Colon (tissue), 2 donors: Measurements from ENCODE around the gene SGK1.
"Not testable (repeated sequence)": the region's sequence is repeated elsewhere in the genome, so short reads cannot be mapped to it uniquely, and the experiment has no call there.

Source experiments
- FAIRE-seq: peaks from 2 replicates; lab custom pipeline; 2012; peaks lifted over from hg19 to GRCh38; lab: Jason Lieb, UNC
- donor health status: control.
- donor health status: control.

The SGK1 gene

GRCh38 chr6:134217798-134218140, 100.1 kb downstream of the SGK1 start:
- no peak for FAIRE-seq

DNA sequence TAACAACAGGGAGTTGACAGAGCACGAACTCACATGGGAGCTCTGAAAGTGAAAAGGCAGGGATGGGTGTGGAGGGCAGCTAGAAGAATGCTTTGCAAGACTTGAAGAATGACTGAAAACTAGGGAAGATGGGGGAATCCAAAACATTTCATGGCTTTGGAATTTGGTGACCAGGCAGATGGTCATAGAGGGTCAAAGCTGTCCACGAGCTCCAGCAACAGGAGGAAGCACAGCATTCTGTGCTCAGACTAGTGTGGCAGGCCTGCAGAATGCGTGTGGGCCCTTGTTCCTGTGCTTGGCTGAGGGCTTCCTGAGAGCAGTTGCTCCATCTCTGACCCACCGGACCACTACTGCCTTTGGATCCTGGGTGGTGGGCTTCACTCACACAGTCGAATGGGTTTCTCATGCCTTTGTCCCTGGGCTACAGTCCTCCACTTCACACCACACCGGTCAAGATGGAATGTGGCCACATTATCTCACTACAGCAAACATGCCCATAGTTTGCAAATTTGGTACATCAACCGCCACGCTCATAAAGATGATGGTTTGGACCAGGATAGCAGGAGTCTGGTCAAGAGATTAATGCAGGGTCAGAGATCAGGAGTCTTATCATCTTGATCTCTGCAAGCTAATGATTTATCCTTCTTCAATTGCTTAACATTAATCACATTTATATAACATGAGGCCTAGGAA, 100.7 kb downstream of the SGK1 start:
- no peak for FAIRE-seq

DNA sequence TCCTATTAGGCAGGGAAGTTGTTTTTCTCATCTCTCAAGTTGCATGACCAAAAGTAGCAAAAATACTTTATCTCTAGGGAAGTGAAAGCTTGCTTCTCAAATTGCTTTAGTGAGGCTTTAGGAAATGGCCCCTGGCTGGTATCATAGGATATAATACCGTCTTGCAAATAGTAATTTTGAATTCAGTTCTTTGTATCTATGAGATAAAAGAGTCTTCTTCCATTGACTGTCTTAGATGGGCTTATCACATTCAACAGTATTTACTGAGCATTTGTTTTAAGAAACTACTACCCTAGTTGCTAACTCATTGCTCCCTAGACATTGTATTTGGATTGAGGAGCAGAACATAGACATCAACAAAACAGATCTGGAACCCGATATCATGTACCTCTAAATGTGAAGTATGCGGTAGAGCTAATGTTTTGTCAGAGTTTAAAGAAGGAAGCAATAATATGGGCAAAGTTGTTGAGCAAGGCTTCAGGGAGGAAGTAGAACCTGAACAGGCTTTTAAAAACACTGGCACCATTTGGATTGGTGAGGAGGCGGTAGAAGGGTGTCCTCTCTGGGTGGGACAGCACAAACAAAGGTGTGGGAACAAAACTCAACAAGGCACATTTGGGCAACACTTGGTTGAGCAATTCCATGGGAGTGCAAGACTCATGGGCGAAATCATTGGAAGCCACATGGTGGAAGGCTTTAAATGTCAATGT, 101.5 kb downstream of the SGK1 start:
- no peak for FAIRE-seq

DNA sequence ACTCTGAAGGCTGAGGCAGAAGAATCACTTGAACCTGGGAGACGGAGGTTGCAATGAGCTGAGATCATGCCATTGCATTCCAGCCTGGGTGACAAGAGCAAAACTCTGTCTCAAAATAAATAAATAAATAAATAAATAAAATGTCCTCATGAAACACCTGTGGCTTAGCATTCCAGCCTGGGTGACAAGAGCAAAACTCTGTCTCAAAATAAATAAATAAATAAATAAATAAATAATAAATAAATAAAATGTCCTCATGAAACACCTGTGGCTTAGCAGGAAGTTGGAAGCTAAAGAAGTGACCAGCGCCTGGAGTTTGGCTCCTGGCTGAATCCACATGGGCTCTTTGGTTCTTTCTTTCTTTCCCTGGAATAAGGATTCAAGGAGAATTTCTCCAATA, 104.5 kb downstream of the SGK1 start:
- FAIRE-seq: not testable (repeated sequence)

GRCh38 chr6:134211297-134211696, 106.6 kb downstream of the SGK1 start:
- no peak for FAIRE-seq

- FAIRE-seq: no peak
These were observed 110.5 kb downstream of the SGK1 start for GRCh38 chr6:134207421-134207820.

- no peak for FAIRE-seq
These were observed 112.5 kb downstream of the SGK1 start for GRCh38 chr6:134205366-134205765.

GRCh38 chr6:134204759-134205158, 113.2 kb downstream of the SGK1 start:
- FAIRE-seq: not testable (repeated sequence)

DNA sequence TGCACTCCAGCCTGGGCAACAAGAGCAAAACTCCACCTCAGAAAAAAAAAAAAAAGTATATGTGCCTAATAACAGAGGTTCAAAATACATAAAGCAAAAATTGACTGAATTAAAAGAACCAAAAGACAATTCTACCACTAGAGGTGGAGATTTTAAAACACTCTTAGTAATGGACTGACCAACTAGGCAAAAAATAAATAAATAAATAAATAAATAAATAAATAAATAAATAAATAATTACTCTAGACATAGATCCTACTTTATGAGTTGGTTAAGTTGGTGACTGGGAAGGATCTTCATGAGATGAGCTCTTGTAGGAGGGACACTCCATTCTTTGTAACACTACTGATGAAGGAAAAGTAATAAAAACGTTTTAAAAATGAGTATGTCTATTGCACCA, 113.9 kb downstream of the SGK1 start:
- no peak for FAIRE-seq

- no peak for FAIRE-seq
These were observed 116.2 kb downstream of the SGK1 start for GRCh38 chr6:134201716-134202115.

GRCh38 chr6:134199848-134200606, 117.9 kb downstream of the SGK1 start:
- FAIRE-seq: no peak

- no peak for FAIRE-seq
These were observed 119.8 kb downstream of the SGK1 start for GRCh38 chr6:134198093-134198492.

- not testable (repeated sequence) for FAIRE-seq
These were observed 120.2 kb downstream of the SGK1 start for GRCh38 chr6:134197685-134198084.

GRCh38 chr6:134196568-134197193, 121.2 kb downstream of the SGK1 start:
- FAIRE-seq: no peak

DNA sequence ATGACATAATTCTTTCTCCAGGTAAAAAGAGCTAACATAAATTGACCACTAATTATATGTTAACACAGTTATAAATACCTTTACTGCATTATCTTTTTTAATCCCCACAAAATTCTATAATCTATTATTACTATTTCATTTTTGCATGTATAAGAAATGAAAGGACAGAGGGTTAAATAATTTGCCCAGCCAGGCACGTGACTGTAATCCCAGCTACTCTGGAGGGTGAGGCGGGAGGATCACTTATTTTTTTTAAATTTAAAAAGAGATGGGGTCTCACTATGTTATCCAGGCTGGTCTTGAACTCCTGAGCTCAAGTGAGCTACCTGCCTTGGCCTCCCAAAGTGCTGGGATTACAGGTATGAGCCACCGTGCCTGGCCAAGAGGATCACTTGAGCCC, 121.9 kb downstream of the SGK1 start:
- no peak for FAIRE-seq

DNA sequence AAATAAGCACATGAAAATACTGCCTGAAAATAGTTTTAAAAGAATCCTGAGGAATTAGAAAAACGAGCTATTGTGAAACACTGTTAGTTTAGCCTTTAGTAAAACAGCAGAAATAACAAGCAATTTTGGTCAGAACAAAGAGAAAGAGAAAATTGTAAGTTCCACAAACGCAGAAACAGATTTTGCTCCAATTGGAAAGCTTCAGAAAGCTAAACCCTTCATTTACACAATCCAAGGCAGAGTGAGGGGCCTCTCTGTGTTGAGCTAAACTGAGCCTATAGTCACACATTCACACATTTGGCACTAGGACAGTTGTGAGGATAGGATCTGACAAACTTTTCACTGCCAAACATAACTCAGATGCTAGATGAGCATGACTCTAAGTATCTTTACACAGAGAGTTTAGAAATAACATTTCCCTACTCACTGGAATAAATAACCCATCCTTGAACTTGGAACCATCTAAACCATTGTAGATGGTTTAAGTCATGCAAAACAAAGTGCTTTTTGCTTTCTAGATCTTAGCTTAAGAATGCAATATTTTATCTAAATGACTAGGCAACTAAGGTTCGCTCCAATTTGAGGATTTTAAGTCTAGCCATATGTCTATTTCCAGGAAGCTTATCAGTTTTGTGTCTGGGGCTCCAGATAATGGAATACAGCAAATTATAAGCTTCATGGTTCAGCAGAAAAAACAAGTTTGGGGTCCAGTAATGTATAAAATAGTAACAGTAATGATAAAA, 122.6 kb downstream of the SGK1 start:
- FAIRE-seq: no peak

- FAIRE-seq: no peak
These were observed 124.1 kb downstream of the SGK1 start for GRCh38 chr6:134193536-134194498.

DNA sequence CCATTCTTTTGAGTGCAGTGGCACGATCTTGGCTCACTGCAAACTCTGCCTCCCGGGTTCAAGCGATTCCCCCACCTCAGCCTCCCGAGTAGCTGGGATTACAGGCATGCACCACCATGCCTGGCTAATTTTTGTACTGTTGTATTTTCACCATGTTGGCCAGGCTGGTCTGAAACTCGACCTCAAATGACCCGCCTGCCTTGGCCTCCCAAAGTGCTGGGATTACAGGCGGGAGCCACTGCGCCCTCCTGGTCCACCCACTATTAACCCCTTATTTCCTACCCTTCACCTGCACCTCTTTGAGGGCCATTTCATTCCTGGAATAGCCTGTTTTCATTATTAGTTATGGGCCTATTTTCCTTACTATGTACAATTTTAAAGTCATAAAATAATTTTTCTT, 125.3 kb downstream of the SGK1 start:
- not testable (repeated sequence) for FAIRE-seq

GRCh38 chr6:134190883-134191282, 127.0 kb downstream of the SGK1 start:
- FAIRE-seq: no peak

DNA sequence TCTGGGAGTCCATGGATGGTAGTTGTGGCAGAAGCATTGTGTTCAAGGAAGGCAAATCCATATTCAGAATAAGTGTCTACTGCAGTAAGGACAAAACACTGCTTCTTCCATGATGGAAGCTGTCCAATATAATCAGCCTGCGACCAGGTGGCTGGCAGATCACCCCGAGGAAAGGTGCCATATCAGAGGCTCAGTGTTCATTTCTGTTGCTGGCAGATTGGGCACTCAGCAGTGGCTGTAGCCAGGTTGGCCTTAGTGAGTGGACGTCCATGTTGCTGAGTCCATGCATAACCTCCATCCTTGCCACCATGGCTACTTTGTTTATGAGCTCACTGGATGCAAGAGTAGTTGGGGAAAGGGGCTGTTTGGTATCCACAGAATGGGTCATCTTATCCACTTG, 130.2 kb downstream of the SGK1 start:
- FAIRE-seq: no peak

GRCh38 chr6:134187154-134187553, 130.8 kb downstream of the SGK1 start:
- FAIRE-seq: no peak
